Inflammatory macrophage treated with lipopolysaccharide for 1 hour (primary cell): ENCODE measurements around the gene ALAS1.

Source experiments
- DNase-seq, 2 donors: peaks; one replicate each; pipeline ENCODE4 v3.0.0-alpha.2; 2020 to 2022

The ALAS1 gene

DNA sequence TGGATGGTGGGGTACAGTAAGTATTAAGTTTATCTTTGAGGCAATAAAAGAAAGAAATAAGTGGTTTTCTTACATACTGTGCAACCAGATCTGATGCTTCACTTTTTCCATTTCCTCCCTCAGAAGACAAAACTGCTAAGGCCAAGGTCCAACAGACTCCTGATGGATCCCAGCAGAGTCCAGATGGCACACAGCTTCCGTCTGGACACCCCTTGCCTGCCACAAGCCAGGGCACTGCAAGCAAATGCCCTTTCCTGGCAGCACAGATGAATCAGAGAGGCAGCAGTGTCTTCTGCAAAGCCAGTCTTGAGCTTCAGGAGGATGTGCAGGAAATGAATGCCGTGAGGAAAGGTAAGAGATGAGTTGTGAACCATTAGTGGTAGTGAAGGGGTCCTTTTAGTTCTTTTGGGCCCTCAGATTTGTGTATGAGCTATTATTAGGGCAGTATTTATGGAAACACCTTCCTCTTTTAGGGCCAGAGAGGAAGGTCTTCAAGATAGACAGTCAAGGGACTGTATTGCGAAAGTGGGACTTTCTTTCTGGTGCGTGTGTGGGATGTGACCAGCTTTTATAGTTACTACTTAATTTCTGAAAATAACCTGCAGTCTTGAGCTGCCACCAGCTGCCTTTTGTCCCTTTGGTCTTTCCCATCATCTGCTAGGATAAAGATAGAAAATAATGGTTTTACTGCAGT, 4.6 kb downstream of the ALAS1 start:
- DNase-seq, result peak; percentile 88 to 93

DNA sequence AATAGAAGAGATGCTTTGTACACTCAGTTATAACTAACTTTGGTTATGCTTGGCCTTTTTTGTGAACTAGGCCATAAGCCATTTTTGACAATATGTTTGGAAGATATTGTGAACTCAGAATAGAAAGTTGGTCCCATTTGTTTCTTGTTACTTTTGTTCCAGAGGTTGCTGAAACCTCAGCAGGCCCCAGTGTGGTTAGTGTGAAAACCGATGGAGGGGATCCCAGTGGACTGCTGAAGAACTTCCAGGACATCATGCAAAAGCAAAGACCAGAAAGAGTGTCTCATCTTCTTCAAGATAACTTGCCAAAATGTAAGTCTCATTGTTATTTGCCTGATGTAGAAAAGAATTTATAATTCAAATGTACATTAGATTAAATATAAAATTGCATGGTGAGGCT, 5.7 kb downstream of the ALAS1 start:
- no peak for DNase-seq

DNA sequence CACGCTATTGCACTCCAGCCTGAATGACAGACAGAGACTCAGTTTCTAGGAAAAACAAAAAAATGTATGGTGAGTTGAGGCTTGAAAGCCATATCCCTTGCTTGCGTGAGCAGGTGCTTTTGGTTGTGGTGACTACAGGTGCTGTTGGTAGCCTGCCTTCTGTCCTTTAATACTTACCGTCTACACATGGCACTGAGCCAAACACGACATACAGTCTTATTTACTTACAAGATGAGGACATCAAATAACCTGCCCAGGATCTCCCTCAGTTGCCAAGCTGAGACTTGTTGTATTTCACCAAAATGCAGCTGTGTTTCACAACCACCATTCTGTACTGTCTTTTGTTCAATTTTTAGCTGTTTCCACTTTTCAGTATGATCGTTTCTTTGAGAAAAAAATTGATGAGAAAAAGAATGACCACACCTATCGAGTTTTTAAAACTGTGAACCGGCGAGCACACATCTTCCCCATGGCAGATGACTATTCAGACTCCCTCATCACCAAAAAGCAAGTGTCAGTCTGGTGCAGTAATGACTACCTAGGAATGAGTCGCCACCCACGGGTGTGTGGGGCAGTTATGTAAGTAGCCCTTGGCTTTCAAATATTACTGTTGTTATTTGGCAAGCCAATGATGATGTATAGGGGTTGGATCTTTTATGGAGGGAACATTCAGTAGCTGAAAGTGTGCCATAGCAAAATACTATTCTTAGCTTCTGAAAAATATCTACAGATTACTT, 6.5 kb downstream of the ALAS1 start:
- peak; percentile 67 to 84 for DNase-seq

DNA sequence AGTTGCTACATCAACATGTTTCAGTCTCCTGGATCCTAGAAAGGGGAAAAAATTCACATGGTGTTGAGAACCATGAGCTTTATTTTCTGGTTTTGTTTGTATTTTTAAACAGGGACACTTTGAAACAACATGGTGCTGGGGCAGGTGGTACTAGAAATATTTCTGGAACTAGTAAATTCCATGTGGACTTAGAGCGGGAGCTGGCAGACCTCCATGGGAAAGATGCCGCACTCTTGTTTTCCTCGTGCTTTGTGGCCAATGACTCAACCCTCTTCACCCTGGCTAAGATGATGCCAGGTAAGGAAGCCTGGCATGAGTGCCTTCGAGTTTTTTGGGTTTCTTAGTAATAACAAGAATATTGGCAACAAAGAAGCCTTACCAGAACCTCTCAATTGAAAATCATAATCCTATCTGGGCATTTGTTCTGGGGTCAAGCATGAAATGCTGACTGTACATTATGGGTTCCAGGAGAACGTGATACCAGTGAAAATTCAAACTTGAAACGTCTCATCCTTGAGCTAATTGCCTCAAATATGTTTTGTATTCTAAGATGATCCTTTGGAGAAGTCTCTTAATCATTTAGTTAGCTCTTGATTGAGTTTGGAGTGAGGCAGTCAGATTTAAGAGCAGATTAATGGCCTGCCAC, 7.9 kb downstream of the ALAS1 start:
- no peak for DNase-seq

DNA sequence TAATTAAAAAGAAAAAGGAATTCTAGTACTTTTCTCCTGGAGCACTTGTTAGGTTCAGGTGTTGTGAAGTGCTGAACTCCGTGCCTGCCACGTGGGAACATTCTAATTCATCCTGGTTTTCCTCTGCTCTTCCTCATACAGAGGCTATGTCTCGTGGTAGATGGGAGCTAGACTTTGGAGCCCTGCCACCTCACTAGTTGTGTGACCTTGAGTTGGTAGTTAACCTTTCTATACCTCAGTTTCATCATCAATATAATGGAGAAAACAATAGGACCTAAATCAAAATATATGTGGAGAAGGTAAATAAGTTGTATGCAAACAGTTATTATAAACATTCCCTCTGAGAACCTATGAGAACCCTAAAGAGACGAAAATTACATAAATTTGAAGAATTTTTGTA, 10.6 kb downstream of the ALAS1 start:
- no peak for DNase-seq

DNA sequence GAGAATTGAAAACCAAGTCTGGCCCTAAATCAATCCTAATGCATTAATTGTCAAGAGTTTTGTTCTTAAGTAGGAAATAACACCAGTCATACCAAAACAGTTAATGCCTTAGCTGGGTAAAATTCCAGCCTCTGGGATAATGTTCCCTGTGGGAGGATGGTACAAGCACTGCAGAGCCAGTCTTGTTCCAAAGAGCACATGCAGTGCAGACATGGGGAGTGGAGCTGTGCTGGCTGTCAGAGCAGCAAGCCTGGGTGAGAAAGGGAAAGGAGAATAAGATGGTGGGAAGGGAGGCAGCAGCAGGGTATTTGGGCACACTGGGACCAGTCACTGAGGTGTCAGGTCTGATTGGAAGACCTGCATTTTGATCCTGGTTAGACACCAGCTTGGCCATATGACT, 12.1 kb downstream of the ALAS1 start:
- no peak for DNase-seq

DNA sequence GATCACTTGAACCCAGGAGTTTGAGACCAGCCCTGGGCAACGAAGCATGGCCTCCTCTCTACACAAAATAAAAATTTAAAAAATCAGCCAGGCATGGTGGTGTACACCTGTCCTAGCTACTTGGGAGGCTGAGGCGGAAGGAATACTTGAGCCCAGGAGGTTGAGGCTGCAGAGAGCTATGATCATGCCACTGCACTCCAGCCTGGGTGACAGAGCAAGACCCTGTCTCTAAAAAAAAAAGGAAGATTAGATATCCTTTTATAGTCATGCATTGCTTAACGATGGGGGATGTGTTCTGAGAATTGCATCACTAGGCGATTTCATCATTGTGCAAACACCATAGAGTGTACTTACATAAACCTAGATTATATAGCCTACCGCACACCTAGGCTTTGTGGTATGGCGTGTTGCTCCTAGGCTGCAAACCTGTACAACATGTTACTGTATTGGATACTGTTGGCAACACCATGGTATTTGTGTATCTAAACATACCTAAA, 12.6 kb downstream of the ALAS1 start:
- peak; percentile 79 to 91 for DNase-seq

DNA sequence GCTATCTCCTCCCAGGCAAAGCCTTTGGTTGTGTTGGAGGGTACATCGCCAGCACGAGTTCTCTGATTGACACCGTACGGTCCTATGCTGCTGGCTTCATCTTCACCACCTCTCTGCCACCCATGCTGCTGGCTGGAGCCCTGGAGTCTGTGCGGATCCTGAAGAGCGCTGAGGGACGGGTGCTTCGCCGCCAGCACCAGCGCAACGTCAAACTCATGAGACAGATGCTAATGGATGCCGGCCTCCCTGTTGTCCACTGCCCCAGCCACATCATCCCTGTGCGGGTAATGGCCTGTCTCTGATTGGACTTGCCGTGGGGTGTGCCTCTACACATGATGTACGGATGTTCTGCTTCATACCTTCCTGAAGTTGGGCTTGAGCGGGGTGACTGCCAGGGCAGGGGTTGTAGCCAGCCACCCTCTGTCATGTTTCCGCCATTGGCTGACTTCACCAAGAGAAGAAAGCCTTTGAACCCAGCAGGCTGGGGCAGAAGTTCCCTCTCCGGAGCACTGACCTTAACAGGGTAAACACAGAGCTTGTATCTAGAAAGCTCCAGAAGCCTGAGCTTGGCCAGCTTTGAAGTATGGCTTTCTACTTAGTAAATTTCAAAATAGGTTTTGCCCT, 13.4 kb downstream of the ALAS1 start:
- no peak for DNase-seq

DNA sequence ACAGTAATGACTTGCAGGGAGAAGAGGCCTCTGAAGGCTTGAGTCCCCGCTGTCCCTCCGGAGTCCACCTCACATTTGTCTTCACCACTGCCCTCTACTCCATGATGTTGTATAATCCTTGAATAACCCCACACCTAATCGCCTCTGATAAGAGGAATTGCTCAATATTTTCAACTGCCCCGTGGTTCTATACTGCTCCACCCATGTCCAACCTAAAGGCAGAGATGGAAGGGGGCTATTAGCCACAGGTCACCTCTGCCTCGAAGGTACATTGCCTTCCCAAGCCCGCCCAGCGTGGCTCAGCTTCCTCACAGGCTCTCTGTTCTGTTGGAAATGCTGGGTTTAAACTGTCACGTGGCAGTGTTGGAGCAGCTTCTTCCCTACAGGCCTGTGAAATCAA, 15.0 kb downstream of the ALAS1 start:
- no peak for DNase-seq

DNA sequence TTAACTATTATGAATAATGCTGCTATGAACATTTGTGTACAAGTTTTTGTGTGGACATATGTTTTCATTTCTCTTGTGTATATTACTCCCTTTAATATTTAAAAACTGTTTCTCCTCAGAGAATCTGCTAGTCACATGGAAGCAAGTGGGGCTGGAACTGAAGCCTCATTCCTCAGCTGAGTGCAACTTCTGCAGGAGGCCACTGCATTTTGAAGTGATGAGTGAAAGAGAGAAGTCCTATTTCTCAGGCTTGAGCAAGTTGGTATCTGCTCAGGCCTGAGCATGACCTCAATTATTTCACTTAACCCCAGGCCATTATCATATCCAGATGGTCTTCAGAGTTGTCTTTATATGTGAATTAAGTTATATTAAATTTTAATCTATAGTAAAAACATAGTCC, 15.9 kb downstream of the ALAS1 start:
- no peak for DNase-seq

DNA sequence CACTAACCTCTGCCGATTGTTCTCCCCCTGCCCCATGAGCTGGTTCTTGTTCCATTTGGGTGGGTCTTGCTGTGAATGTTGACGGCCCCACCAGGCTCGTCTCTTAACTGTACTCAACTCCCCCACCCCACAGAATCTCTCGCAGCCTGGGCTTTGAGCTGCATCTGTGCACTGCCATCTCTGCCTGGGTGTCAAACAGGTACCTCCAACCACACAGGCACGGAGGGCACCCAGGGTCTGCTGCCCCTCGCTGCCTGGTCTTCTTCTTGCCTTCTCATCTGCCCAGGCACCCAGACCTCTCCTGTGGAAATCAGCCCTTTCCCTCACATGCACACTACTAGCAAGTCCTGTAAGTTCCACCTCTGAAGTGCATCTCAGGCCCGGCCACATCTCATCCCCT, 17.4 kb downstream of the ALAS1 start:
- no peak for DNase-seq

DNA sequence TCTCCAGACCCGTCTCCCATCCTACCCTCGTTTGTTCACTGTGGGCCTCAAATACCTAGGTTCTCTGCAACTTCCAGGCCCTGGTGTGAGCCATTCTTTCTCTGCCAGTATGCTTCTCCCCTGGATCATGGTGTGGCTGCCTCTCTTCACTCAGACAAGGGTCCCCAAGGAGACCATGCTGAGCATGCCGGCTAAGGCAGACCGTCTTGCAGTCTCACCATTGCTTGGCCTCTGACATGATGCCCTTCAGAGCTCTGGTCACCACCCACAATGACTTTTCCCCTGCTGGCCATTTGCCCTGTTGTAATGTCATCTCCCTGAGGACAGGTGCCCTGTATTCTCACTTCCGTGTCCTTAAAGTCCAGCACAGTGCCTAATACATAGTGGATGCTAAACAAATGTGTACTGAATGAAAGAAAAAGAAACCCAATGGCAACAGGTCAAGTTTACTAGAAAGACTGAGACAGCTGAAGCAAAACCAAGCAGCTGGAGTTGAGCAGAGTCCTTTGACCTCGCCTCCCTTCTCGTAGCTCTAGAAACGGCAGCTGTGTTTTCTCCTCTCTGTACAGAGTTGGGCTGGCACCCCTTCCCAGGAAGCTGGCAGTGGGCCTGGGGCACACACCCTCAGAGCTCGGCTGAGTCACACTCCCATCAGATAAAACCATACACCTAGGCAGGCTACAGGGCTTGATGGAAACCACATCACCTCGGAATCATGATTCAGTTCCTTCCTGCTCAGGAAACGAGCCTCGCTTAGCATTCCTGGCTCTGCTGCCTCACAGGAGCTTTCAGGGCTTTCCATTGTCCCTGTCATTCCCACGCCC, 18.8 kb downstream of the ALAS1 start:
- no peak for DNase-seq

DNA sequence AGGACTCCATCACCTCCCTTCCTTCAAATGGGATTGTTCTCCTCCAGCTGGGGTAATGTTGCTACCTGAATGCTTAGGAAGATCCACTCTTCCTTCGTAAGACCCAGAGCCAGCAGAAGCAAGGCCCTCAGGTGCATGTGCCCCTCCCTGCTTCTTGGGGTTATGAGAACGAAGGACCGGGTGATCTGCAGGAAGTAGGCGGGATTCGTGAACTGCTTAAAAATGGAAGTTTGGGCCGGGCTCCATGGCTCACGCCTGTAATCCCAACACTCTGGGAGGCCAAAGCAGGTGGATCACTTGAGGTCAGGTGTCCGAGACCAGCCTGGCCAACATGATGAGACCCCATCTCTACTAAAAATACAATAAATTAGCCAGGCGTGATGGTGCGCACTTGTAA, 19.4 kb downstream of the ALAS1 start:
- DNase-seq, result no peak

DNA sequence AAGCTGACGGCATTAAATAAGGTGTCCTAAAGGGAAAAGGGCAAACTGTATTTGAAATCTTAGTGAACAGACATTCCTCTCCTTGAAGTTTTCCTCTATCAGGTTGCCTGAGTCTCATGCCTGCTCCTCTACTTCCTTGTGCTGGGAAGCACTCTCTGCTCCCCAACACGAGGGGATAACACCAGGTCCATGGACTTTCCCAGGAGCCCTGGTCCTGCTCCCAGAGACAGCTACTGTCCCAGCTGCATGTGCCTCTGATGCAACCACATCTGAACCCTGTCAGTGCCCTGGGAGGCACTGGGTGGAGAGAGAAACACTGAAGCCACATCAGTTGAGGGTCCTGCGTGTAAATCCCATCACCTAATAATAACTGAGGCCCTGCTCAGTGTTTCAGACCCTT, 20.1 kb downstream of the ALAS1 start:
- DNase-seq, result no peak

DNA sequence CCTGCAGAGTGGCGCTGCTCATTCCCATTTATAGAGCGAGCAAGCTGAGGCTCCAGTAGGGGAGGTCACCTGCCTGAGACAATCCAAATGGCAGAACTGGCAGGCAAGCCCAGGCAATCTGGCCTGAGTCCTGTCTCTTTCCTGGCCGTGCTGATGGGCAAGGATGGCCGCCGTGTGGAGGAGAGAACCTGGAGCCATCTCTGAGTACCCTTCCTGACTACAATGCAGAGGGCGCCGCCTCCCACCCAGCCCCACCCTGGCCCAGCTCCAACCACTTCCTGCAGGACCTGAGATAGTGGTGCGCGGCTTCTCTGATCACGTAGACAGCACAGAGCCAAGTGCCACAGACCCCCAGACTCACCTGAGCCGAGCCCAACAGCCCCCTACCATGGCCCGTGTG, 20.5 kb downstream of the ALAS1 start:
- no peak for DNase-seq

DNA sequence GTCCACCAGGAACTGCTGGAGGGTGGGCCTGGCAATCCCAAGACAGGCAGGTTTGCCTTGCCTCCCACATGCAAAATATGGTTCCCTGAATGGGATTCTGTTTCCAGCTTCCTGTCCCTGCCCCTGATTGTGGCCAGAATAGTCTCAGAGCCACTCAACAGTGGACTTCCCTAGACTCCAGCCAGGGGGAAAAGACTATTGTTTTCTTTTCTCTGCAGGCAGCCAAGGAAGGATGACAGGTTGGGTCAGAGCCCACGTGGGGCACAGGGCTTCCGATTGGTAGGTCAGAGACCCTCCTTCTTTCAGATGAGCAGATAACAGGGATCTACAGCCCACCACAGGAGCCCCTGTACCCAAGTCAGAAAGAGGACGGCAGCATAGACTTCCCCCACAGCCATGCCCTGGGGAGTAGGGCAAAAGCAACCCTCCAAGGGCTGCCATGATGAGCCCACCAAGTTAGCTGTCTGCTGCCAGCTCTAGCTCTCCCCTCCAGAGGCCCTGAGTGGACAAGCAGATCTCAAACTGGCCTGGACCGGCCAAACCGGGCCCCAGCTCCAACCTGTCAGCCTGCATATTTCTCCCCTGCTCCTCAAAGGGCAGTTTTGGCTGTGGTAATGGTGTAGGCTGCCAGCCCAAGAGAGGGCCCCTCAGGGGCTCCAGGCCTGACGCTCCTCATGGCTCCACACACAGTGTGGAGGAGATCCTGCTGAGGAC, 21.1 kb downstream of the ALAS1 start:
- DNase-seq, result no peak

DNA sequence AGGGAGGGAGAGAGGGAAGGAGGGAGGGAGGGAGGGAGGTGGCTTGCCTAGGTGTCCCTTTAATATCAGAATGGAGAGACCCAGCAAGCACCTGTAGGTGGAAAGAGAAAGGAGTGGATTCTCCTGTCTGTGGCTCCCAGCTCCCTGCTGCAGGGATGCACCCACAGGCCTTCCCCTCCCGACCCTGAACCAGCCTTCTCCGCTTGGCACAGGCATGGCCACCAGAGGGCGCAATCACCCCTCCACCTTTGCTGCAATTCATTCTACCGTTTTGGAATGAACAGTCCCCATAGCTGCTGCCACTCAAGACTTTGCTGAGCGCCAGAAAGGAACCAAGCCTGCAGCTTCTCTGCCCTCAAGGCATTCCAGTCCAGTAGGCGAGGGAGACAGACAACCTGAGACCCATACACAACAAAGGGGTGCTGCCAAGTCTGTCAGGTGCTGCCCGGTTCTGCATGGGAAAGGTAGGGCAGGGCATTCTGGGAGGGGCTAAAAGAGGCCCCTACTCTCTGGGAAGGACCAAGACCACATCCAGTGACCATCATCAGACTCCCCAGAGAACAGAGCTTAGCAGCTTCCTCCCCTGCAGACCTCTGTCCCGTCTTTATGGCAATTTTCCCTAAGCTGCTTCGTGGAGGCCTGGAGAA, 22.5 kb downstream of the ALAS1 start:
- DNase-seq, result peak; percentile 34 to 89

DNA sequence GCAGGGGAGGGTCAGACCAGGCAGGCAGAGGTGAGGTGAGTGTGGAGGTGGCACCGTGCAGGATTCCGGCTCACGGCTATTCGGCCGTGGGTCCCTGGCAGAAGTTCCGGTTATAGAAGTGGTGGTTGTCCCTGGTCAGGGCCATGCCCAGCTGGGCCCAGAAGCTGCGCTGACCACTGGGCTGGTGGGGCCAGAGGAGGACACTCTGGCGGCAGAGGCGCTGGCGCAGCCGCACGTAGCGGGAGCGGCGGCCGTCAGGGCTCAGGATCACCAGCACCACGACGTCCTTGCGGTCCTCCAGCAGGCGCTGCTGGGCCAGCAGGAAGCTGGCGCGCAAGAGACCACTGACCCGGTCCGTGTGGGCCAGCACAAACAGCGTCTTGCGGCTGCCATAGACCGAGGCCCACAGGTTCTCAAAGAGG, 23.2 kb downstream of the ALAS1 start:
- no peak for DNase-seq

DNA sequence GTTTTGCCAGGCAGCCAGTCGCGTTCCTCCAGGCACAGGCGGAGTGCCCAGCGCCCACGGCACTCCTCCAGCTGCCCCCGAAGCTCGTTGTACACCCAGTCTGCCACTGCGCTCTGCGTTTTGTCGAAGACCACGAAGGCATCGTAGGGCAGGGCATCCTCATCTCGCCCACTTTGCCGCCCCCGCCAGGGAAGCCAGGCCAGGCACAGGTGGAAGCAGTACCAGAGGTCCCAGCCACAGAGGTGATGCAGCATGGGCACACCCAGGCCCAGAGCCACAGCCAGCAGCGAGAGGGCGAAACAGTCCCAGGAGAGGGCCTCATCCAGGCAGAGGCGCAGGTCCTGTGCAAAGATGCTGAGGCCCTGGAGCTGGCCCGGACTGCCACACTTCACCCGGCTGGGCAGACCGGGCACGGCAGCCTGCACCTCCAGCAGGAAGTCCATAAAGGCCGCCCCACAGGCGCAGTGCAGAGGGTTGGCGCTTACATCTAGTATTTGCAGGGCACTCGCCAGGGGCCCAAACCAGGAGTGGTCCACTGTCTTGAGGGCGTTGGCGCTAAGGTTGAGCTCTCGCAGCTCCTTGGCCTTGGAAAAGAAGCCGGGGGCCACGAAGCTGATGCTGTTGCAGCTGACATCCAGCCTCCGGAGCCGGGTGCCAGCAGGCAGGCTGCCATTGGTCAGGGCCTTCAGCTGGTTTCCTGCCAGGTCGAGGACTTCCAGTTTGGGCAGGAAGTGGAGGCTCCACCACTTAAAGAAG, 23.8 kb downstream of the ALAS1 start:
- no peak for DNase-seq
